NCI-H524 (cell line): ENCODE measurements around the gene TBX4.

Source experiments
- DNase-seq, 2 experiments: peaks; one replicate each; lab custom pipeline; 2025; lab: John Stamatoyannopoulos, UW

Gene TBX4

GRCh38 chr17:61454381-61455323, 2.4 kb downstream of the TBX4 start:
- DNase-seq, result no peak

DNA sequence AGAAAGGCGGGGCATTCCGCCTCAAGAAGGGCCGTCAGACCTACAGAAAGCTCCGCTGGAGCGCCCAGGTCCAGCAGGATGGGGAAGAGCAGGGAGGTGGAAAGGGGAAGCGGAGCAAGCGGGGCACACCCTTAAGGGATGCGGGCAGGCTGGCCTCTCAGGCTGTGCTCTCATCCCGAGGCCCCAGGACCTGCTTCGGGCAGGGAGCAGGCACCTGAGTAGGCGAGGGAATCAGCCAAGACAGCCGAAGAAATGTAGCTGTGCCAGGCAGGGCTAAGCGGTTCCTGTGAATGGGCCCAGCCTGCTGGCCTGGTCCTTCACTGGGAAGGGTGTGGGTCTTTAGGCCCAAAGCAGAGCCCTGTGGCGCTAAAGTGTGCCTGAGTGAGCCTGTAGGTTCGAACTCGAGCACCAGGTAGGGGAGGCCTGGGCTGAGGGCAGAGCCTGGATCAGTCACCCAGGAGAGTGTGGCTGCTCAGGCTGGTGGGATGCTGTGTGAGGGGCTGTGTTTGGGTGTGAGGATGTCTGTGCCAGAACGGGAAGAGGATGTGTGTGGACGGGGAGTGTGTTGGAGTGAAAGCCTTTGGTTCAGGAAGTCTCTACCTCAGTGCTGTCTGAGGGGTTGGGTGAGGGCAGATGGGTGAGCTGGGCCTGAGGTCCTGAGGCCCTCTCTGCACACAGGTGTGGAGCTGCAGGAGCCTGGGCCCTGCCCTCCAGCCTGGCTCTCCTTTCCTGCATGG, 3.3 kb downstream of the TBX4 start:
- no peak for DNase-seq

GRCh38 chr17:61456061-61456681, 3.9 kb downstream of the TBX4 start:
- DNase-seq, result no peak

DNA sequence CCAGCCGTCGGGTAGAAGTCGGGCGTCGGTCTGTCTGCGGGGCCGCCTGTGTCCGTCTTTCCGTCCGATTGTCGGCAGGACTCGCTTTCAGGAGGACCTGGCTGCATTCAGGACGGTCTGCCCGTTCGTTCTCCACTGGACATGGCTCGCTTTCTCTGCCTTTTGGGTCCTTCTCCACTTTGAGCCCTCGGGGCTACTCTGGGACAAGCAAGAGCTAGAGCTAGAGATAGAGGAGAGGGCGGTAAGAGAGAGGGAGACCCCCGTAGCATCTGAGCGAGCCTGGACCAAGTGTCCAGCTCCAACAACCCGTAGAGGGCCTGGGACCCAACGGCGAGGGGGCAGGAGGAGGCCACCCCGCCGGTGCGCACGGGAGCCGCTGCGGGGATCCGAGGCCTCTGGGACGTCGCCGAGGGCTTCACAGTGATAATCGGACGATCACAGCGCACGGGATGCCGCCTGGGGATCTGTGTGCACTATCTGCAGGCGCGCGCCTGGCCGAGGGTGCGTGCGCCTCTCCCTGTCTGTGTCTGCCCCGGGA, 4.5 kb downstream of the TBX4 start:
- no peak for DNase-seq

GRCh38 chr17:61457226-61457983, 5.2 kb downstream of the TBX4 start:
- DNase-seq, result no peak

DNA sequence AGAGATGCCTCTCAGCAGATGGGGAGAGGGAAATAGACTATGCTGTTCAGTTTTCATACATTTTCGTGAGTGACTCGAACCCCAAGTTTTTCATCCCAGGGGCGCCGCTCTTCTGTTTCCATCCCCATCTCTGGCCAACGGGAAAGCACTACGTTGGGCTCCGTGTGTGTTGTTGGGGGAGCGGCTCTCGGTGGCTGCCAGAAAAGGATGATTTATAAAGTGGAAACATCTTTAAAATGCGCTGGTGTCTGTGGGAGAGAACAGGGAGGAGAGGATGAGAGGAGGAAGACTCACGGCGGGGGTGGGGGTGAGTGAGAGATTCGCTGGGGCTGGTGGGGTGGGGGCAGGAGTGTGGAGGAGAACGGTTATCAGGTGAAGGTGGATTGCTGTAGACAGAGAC, 5.8 kb downstream of the TBX4 start:
- no peak for DNase-seq

DNA sequence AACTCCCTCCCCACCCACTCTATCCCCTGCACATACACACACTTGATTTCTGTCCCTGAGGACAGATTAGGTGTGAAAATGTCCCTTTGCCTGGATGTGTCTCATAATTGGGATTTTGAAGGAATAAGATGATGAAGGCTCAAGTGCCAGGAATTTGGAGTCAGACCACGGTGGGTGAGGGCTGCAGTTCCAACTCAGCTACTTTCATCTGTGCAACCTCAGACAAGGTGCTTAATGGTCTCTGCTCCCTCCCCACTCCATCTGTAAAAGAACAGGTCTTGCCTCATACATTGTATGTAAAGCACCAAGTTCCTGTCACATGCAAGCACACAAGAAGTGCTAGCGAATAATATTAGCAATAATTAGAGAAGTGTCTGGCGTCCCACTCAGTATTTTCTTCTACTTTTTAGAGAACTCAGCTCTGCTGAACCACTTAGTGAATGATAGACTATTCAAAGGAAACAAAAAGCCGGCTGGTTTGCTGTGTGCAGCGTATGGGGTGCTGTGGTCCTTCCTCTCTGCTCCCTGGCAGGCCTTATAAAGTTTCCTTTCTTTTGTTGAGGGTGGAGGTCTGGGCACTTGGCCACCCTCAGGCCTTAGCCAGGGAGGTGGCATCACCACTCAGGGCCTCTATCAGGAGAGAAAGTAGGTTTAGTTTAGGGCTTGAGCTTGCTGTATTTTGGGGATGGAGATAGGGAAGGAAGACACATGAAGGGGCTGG, 6.4 kb downstream of the TBX4 start:
- DNase-seq, result no peak

DNA sequence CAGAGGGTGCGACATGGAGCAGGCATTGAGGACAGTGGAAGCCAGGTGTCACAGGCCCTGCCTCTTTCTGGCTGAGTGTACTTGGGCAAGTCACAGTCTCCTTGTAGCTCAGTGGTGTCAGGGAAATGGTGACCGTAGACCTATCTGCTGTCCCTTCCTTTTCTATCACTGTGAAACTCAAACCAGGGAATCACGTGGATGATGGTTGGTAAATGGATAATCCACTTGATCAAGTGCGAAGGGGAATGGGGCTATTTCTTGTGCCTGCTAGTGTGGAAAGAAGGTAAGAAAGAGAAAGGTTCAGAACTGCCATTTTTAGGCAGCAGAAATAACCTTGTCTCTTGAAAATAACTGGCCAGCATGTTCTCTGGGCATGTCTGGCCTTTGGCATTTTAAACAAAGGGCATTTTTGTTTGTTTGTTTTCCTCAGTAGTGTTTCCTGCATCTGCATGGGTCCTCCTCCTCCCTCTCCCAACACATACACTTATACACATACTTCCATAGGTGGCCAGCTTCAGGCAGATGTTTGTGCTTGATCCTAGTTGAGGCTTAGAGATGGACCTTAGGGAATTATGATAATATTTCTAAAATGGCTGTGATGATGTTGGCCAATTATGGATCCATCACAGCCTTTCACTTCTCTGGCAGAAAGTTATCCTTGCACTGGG, 7.1 kb downstream of the TBX4 start:
- no peak for DNase-seq

DNA sequence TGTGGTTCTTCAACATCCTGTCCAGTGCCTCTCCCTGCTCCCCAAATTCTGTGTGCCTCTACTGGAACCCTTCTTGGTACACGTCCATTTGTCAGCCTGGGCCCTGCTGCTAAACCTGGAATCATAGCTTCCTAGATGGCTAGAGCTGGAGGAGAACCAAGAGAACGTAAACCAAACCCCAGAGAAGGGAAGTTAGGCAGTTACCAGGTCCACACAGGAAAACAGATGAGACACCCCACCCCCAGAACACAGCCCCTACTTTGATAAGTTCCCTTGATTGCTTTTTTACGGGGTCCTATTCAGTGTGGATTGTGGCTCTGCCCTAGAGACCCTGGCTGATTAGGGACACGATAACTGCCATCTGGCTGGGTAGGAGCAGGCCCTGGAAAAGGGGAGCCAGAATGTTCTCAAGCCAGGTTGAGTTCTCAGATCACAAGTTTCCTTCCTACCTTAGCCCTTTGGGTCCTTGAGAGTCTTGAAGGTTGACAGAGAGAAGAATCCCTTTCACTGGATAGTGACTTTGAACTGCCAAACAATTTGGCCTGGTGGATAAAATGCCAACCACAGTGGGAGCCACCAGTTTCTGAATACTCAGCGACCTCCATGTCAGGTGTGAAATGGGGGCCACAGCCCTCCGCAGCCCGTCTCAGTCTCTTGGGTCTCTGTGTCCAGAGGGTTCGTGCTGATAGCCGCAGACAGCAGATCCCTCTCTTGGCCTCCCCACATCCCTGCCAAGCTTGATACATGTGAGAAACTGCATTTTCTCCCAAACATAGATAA, 7.9 kb downstream of the TBX4 start:
- DNase-seq, result no peak

- DNase-seq, result no peak
Measured at GRCh38 chr17:61460796-61461585, 8.8 kb downstream of the TBX4 start.

DNA sequence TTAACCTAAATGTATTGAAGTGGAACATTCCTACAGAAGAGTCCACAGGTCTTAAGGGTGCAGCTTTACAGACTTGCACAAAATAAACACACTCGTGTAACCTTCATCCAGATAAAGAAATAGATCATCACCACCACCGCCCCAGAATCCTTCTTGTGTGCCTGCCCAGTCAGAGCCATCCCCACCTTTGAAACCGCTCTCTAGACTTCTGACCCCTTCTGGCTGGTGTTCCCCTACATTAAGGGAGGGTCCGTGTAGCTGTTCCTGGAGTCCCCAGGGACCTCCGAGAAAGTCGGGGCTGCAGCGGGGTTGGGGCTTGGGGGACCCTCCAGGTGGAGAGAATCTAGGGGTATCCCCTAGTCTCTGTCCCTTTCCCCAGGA, 9.4 kb downstream of the TBX4 start:
- peak in 1 of 2 experiments; percentile 37 for DNase-seq

DNA sequence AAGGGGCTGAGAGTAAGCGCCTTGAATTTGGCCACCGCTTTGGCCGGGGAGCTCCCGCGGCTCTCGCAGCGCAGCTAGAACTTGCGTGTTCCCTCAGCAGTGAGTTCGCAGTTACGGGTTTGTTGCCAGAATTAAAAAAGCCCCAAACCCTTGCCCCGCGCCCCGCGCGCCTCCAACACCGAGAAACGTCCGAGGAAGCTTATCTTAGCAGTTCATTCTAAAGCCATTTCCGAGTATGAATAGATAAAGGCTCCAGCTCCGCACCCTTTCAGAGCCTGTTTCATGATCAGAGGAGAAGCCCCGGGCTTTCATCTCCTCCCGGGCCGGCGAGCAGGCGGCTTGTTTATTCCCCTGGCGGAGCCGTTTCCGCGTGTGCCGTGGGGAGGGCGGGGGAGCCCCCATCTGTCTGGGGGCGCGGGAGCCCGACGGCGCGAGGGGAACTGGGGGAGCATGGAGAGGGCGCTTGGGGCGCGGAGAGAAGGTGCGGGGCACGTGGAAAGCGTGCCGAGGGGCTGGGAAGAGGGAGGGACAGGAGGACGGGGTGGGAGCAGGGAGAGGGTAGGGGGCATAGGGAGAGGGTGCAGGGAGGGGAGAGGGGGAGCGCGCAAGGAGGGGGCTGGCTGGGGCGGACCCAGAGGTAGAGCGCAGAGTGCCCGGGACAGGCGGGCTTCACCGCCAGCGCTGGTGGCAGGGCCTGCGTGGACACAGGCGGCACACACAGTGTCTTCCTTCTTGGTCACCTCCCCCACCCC, 9.9 kb downstream of the TBX4 start:
- peak; percentile 41 to 64 for DNase-seq

DNA sequence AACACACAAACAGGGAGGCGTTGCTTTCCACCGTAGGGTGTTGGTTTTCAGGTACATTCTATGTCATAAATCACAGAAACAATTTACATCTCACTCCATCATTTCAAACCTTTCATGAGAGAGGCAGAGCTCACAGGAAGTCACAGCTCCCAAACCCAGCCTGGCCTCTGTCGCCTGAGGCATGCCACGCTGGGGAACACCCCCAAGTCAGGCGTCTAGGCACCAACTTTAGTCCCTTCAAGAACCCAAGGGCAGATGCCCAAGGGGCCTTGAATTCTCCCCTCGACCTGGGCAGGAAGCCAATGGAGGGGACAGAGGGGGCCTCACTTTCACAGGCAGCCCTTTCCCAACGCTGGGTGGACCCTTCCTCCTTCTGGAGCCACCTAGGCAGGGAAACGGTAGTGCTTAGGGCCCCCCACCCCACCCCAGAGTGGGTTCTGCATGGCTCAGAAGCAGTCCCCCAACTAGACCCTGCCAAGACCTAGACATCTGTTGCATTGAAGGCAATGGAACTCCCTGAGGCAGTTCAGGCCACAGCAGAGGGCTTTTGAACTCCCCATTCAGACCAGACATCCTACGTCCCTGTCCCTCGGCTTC, 10.6 kb downstream of the TBX4 start:
- no peak for DNase-seq

GRCh38 chr17:61463316-61464129, 11.3 kb downstream of the TBX4 start:
- DNase-seq, result peak in 1 of 2 experiments; percentile 15

DNA sequence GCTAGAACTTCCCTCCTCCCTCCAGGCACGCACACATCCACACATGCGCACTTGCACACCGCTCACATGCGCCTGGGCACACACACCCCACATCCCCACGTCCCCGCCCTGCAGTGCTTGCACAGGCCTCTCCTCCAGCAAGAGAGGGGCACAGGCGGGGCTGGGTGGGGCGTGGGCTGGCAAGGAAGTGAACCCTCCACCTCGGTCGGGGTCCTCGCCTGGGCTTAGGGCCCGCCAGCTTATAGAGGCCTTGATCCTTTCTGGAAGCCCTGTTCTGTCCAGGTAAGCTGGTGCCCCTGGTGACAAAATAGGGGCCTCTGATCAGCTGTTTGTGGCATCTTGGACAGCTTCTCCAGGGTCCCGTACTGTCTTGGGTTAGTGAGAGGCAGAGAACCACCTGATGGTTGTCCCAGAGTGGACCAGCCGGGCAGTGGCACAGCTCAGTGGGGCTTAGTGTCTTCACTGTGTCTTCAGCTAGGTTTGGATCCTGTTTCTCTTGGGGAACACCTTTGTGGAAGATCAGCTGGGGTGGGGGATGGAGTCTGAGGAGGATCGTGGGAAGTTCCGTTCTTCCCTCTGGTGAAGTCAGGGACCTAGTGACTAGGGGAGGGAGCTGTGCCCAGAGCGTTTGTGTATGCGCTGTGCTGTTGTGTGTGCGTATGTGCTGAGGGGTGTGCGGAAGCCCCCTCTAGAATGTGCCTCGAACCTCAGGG, 12.1 kb downstream of the TBX4 start:
- no peak for DNase-seq

DNA sequence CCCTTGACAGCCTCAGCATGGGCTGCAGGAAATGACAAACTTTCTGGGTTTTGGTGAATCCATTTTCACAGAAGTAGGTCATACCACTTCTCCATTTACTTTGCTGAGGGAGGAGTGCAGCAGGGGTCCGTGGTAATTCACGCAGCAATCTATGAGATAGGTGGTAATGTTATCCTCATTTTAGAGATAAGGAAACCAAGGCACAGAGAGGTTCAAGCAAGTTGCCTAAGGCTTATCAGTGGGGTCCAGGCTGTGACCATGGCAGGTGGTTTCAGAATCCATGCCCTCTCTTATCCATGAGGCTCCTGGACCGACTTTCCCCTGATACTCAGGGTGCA, 12.6 kb downstream of the TBX4 start:
- no peak for DNase-seq
